ENCODE measurements around the gene PLEKHJ1. TPM values are rescaled to one million over a fixed set of nuclear protein-coding genes. Genes with fewer than 3 reads are reported as not detected.

Gene PLEKHJ1
- polyA plus RNA-seq, 1 donor from 2014 or later, result 219 TPM

DNA sequence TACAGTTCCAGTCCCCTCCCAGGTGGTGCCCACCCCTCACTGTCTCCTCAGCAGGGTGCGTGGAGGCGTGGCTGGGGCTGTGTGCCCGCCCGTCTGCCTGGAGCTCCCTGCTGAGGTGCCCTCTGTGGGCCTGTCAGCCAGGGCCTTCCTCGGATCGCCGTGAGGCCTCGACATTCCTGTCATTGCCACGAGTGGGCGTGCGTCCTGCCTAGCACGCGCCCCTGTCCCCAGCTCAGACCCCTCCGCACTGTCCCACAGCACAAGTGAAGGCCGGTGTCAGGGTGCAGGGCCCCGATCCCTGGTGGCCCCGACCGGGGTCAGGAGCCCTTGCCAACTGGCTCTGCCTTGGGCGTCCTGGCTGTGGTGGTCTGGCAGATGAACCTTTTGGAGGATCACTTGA, 40.2 kb downstream of the PLEKHJ1 start:
- Histone ChIP-seq H3K27ac (ENCODE audit: low read length) (no peak overlapping the region), H3K4me3 (ENCODE audit: low read length) (no peak overlapping the region), H3K4me2 (ENCODE audit: low read length) (no peak overlapping the region), H3K9me2 (ENCODE audit: insufficient read depth, low read length) (no peaks in the 10 kb centered on the region), H3F3A (ENCODE audit: insufficient read depth, low read length, poor library complexity, severe bottlenecking) (no peaks in the 10 kb centered on the region), H3K9ac (ENCODE audit: low read length) (no peak overlapping the region), H3K79me2 (replicated peaks; ENCODE audit: insufficient read depth, low read length) (peaks cover 3% of the 10 kb centered on the region), H3K9me3 (ENCODE audit: low read length) (no peaks in the 10 kb centered on the region), H2AFZ (ENCODE audit: low read depth, low read length) (no peak overlapping the region), H3K36me3 (ENCODE audit: insufficient read depth, low read length) (no peaks in the 10 kb centered on the region), H3K27me3 (ENCODE audit: insufficient read depth, low read depth, low read length) (no peaks in the 10 kb centered on the region), H4K20me1 (ENCODE audit: insufficient read depth) (no peaks in the 10 kb centered on the region)
- no peak for TF ChIP-seq TAF1 (IDR thresholded peaks at IDR 0.05; ENCODE audit: low read depth)
- no peak for TF ChIP-seq MXI1 (conservative IDR thresholded peaks at IDR 0.05; ENCODE audit: poor library complexity, severe bottlenecking)
- TF ChIP-seq, protein P1, sequence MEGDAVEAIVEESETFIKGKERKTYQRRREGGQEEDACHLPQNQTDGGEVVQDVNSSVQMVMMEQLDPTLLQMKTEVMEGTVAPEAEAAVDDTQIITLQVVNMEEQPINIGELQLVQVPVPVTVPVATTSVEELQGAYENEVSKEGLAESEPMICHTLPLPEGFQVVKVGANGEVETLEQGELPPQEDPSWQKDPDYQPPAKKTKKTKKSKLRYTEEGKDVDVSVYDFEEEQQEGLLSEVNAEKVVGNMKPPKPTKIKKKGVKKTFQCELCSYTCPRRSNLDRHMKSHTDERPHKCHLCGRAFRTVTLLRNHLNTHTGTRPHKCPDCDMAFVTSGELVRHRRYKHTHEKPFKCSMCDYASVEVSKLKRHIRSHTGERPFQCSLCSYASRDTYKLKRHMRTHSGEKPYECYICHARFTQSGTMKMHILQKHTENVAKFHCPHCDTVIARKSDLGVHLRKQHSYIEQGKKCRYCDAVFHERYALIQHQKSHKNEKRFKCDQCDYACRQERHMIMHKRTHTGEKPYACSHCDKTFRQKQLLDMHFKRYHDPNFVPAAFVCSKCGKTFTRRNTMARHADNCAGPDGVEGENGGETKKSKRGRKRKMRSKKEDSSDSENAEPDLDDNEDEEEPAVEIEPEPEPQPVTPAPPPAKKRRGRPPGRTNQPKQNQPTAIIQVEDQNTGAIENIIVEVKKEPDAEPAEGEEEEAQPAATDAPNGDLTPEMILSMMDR (IDR thresholded peaks at IDR 0.05; ENCODE audit: poor library complexity, severe bottlenecking), result no peak
- no peak for TF ChIP-seq REST (IDR thresholded peaks at IDR 0.05; ENCODE audit: borderline replicate concordance)
- no peak for TF ChIP-seq EP300 (conservative IDR thresholded peaks at IDR 0.05; ENCODE audit: poor library complexity, severe bottlenecking)
- TF ChIP-seq EZH2 (IDR thresholded peaks at IDR 0.05; ENCODE audit: borderline replicate concordance, insufficient read depth, low read length, poor library complexity, severe bottlenecking), result no peak
- TF ChIP-seq SMC3 (conservative IDR thresholded peaks at IDR 0.05; ENCODE audit: poor library complexity), result no peak
- no peak for TF ChIP-seq RAD21 (conservative IDR thresholded peaks at IDR 0.05)
- TF ChIP-seq POLR2AphosphoS5 (IDR thresholded peaks at IDR 0.05), result no peak

DNA sequence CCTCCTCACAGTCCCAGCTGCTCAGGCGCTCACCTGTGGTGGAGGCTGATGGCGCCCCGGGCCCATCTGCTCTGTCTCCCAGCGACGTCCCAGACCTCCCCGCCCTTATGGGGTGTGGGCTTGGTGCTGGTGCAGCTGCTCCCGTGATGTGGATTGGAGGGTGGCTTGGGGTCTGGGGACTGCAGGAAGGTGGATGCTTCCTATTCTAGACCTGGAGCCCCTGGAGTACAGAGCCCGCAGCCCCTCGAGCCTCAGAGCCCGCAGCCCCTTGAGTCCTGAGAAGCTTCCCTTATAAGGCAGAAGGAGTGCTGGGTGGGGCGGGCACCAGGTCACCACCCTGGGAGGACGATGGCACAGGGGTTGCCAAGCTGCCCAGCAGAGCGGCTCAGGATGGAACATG, 40.8 kb downstream of the PLEKHJ1 start:
- Histone ChIP-seq H3F3A (ENCODE audit: insufficient read depth, low read length, poor library complexity, severe bottlenecking) (no peaks in the 10 kb centered on the region), H3K4me3 (ENCODE audit: low read length) (no peak overlapping the region), H3K79me2 (replicated peaks; ENCODE audit: insufficient read depth, low read length) (peaks cover 3% of the 10 kb centered on the region), H3K9me3 (ENCODE audit: low read length) (no peaks in the 10 kb centered on the region), H3K36me3 (ENCODE audit: insufficient read depth, low read length) (no peaks in the 10 kb centered on the region), H4K20me1 (ENCODE audit: insufficient read depth) (no peaks in the 10 kb centered on the region), H3K4me2 (ENCODE audit: low read length) (no peak overlapping the region), H3K27me3 (ENCODE audit: insufficient read depth, low read depth, low read length) (no peaks in the 10 kb centered on the region), H2AFZ (ENCODE audit: low read depth, low read length) (no peak overlapping the region), H3K9ac (ENCODE audit: low read length) (no peak overlapping the region), H3K9me2 (ENCODE audit: insufficient read depth, low read length) (no peaks in the 10 kb centered on the region), H3K27ac (ENCODE audit: low read length) (no peak overlapping the region)
- TF ChIP-seq EZH2 (IDR thresholded peaks at IDR 0.05; ENCODE audit: borderline replicate concordance, insufficient read depth, low read length, poor library complexity, severe bottlenecking) (no peak), REST (IDR thresholded peaks at IDR 0.05; ENCODE audit: borderline replicate concordance) (no peak), POLR2AphosphoS5 (IDR thresholded peaks at IDR 0.05) (no peak), SMC3 (conservative IDR thresholded peaks at IDR 0.05; ENCODE audit: poor library complexity) (no peak), RAD21 (conservative IDR thresholded peaks at IDR 0.05) (no peak), EP300 (conservative IDR thresholded peaks at IDR 0.05; ENCODE audit: poor library complexity, severe bottlenecking) (no peak)
- TF ChIP-seq, protein P1 (IDR thresholded peaks at IDR 0.05; ENCODE audit: poor library complexity, severe bottlenecking), result no peak

Data from neural cell (in vitro differentiated cells).